Liver (tissue), 9 donors: ENCODE measurements around the gene DIP2C. TPM values are rescaled to one million over a fixed set of nuclear protein-coding genes. Genes with fewer than 3 reads are reported as not detected.

Experiments
- DNase-seq: peaks from one replicate; pipeline ENCODE4 v3.0.0-alpha.2; 2017; ENCODE audit warnings: low spot score
- H3K27ac ChIP-seq, 2 donors: one replicate each; pipeline ENCODE4 v1.7.0; 2013; ENCODE audit warnings: inconsistent platforms in 2 of 2, low read length in 2 of 2, control low read depth in 1 of 2, low read depth in 1 of 2, mild to moderate bottlenecking in 1 of 2
- H3K27me3 ChIP-seq, 4 donors: one replicate each; pipeline versions ENCODE4 v1.6.1 to v1.7.0; 2013; ENCODE audit warnings: low read length in 3 of 4, inconsistent platforms in 1 of 4, mild to moderate bottlenecking in 1 of 4, moderate library complexity in 1 of 4; ENCODE audit not compliant: control insufficient read depth in 4 of 4, insufficient read depth in 4 of 4
- H3K36me3 ChIP-seq, 4 donors: one replicate each; pipeline versions ENCODE4 v1.6.1 to v1.7.0; 2013; ENCODE audit warnings: low read length in 3 of 4, mild to moderate bottlenecking in 3 of 4, low read depth in 1 of 4, moderate library complexity in 1 of 4; ENCODE audit not compliant: control insufficient read depth in 4 of 4, insufficient read depth in 3 of 4
- H3K4me1 ChIP-seq, 4 donors: one replicate each; pipeline versions ENCODE4 v1.6.1 to v1.7.0; 2013; ENCODE audit warnings: low read length in 3 of 4, mild to moderate bottlenecking in 3 of 4, moderate library complexity in 1 of 4; ENCODE audit not compliant: control insufficient read depth in 4 of 4, insufficient read depth in 4 of 4
- H3K4me3 ChIP-seq, 3 donors: one replicate each; pipeline versions ENCODE4 v1.6.1 to v1.7.0; 2013; ENCODE audit warnings: low read length in 3 of 3, control low read depth in 1 of 3, low read depth in 1 of 3, mild to moderate bottlenecking in 1 of 3
- H3K9ac ChIP-seq, 2 donors: one replicate each; pipeline ENCODE4 v1.7.0; 2013; ENCODE audit warnings: low read length in 2 of 2, mild to moderate bottlenecking in 2 of 2, moderate library complexity in 2 of 2, control low read depth in 1 of 2, low read depth in 1 of 2
- H3K9me3 ChIP-seq, 4 donors: one replicate each; pipeline versions ENCODE4 v1.6.1 to v1.7.0; 2013; ENCODE audit warnings: low read length in 3 of 4; ENCODE audit not compliant: control insufficient read depth in 4 of 4
- EGR1 ChIP-seq, 2 donors: IDR thresholded peaks; 2 replicates each; pipeline ENCODE4 v1.6.1; 2016 to 2018; ENCODE audit warnings: antibody characterized with exemption in 2 of 2, low read depth in 2 of 2
- FOXA1 ChIP-seq: IDR thresholded peaks from 2 replicates; pipeline ENCODE4 v1.6.1; 2016; ENCODE audit warnings: antibody characterized with exemption
- FOXA2 ChIP-seq: IDR thresholded peaks from 2 replicates; pipeline ENCODE4 v1.6.1; 2016; ENCODE audit warnings: antibody characterized with exemption
- GABPA ChIP-seq, 2 donors: IDR thresholded peaks in 1 of 2; conservative IDR thresholded peaks in 1 of 2; 2 replicates each; pipeline ENCODE4 v1.6.1; 2016; ENCODE audit warnings: antibody characterized with exemption in 2 of 2, mild to moderate bottlenecking in 1 of 2, moderate library complexity in 1 of 2
- HNF4A ChIP-seq, 2 donors: conservative IDR thresholded peaks; 2 replicates each; pipeline ENCODE4 v1.6.1; 2016; ENCODE audit warnings: antibody characterized with exemption in 2 of 2, mild to moderate bottlenecking in 2 of 2
- HNF4G ChIP-seq: IDR thresholded peaks from 2 replicates; pipeline ENCODE4 v1.6.1; 2016; ENCODE audit warnings: antibody characterized with exemption
- JUND ChIP-seq, 2 donors: IDR thresholded peaks; 2 replicates each; pipeline ENCODE4 v1.6.1; 2016; ENCODE audit warnings: antibody characterized with exemption in 2 of 2
- NR2F2 ChIP-seq: IDR thresholded peaks from 2 replicates; pipeline ENCODE4 v1.6.1; 2016; ENCODE audit warnings: antibody characterized with exemption
- RAD21 ChIP-seq, 2 donors: IDR thresholded peaks; 2 replicates each; pipeline ENCODE4 v1.6.1; 2016; ENCODE audit warnings: antibody characterized with exemption in 2 of 2, mild to moderate bottlenecking in 2 of 2
- RXRA ChIP-seq, 2 donors: IDR thresholded peaks; 2 replicates each; pipeline ENCODE4 v1.6.1; 2017 to 2018; ENCODE audit warnings: antibody characterized with exemption in 2 of 2, mild to moderate bottlenecking in 1 of 2
- SP1 ChIP-seq: IDR thresholded peaks from 2 replicates; pipeline ENCODE4 v1.6.1; 2018; ENCODE audit warnings: antibody characterized with exemption, mild to moderate bottlenecking
- TAF1 ChIP-seq: conservative IDR thresholded peaks from 2 replicates; pipeline ENCODE4 v1.6.1; 2016; ENCODE audit warnings: antibody characterized with exemption, mild to moderate bottlenecking
- YY1 ChIP-seq: IDR thresholded peaks from 2 replicates; pipeline ENCODE4 v1.6.1; 2016; ENCODE audit warnings: antibody characterized with exemption, mild to moderate bottlenecking
- WGBS: extraction: QIAGEN DNeasy Blood & Tissue Kit; methylation state at CpG from one replicate; pipeline ENCODE4 v1.1.7; 2013; 5-methylcytosine and 5-hydroxymethylcytosine counted together
- polyA plus RNA-seq, 2 donors: library from polyadenylated mRNA; stranded (reverse) in 1 of 2; unstranded in 1 of 2; fragments of 200-250 nt in 1 of 2; fragments of >200 nt in 1 of 2; fragmentation: Nextera tagmentation in 1 of 2; extraction: Ambion mirVana in 1 of 2; gene quantifications; one replicate each; pipeline versions ENCODE4 v1.2.1 to v1.2.3, GENCODE V29; 2013 to 2015
- total RNA-seq, 2 donors: library from RNA; depleted of rRNA; stranded (reverse); fragments of >200 nt; gene quantifications; one replicate each; pipeline ENCODE4 v1.2.3, GENCODE V29; 2014
- TF ChIP-seq, protein P1 (sequence below): IDR thresholded peaks from 2 replicates; pipeline ENCODE4 v1.6.1; 2016; ENCODE audit warnings: antibody characterized with exemption
- TF ChIP-seq, protein P2 (sequence below): IDR thresholded peaks from 2 replicates; pipeline ENCODE4 v1.6.1; 2016; ENCODE audit warnings: antibody characterized with exemption, mild to moderate bottlenecking
- TF ChIP-seq, protein P3 (sequence below): IDR thresholded peaks from 2 replicates; pipeline ENCODE4 v1.6.1; 2016; ENCODE audit warnings: antibody characterized with exemption
- TF ChIP-seq, protein P4 (sequence below): fragments of 150-350 bp; IDR thresholded peaks from 2 replicates; pipeline ENCODE4 v1.5.1; 2017; ENCODE audit warnings: improper control_type of control experiment, low read depth, low read length; ENCODE audit not compliant: missing input control
- TF ChIP-seq, protein P5 (sequence below): IDR thresholded peaks from 2 replicates; pipeline ENCODE4 v1.6.1; 2016; ENCODE audit warnings: antibody characterized with exemption
- donor health status: healthy.
- donor health status: healthy.
- donor health status: healthy.
- donor health status: healthy.
- donor health status: healthy.

Gene DIP2C
- total and polyA plus RNA-seq, 4 donors = 4.2 to 12.2 (median 5.7) TPM

DNA sequence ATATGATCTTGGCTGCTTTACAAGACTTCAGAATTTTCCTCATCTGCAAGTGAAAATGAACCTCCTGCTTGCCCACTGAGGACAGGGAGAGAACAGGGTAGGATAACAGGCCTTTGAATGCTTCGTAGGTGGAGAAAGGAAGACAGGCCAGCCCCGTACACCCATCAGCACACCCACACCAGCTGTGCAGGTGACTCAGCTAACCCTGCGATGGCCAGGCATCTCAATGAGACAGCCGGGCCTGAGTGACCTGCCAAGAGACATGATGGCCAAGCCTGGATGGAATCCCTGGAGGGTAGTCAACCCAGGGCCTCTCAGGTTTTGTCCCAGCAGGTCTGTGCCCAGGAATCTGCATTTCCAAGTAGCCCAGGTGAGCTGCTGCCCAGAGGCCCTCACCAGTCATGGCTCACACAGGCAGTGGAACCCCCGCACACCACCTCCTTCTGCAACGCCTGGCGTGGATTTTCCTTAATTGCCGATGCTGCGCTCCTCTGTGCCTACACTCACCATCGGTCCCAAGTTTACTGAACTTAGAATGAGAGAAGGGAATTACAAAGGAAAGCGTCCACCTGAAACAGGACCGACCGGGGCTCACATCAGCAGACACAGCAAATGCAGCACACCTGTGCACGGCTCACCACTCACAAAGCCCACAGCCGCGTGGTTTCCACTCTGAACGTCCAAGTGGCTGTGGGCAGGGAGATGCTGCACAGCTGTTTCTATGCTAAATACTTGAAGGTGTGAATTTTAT, 163.7 kb downstream of the DIP2C start:
- no peak for TF ChIP-seq NR2F2
- no peak for TF ChIP-seq FOXA2
- TF ChIP-seq HNF4A (conservative IDR thresholded peaks at IDR 0.05) = no peak
- no peak for TF ChIP-seq SP1
- TF ChIP-seq EGR1 (IDR thresholded peaks at IDR 0.05; ENCODE audit: low read depth in 2 of 2) = no peak
- TF ChIP-seq, protein P1, sequence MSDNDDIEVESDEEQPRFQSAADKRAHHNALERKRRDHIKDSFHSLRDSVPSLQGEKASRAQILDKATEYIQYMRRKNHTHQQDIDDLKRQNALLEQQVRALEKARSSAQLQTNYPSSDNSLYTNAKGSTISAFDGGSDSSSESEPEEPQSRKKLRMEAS = no peak
- no peak for TF ChIP-seq YY1
- no peak for TF ChIP-seq GABPA (IDR thresholded peaks at IDR 0.05 in 1 of 2, conservative IDR thresholded peaks at IDR 0.05 in 1 of 2)
- TF ChIP-seq, protein P2, sequence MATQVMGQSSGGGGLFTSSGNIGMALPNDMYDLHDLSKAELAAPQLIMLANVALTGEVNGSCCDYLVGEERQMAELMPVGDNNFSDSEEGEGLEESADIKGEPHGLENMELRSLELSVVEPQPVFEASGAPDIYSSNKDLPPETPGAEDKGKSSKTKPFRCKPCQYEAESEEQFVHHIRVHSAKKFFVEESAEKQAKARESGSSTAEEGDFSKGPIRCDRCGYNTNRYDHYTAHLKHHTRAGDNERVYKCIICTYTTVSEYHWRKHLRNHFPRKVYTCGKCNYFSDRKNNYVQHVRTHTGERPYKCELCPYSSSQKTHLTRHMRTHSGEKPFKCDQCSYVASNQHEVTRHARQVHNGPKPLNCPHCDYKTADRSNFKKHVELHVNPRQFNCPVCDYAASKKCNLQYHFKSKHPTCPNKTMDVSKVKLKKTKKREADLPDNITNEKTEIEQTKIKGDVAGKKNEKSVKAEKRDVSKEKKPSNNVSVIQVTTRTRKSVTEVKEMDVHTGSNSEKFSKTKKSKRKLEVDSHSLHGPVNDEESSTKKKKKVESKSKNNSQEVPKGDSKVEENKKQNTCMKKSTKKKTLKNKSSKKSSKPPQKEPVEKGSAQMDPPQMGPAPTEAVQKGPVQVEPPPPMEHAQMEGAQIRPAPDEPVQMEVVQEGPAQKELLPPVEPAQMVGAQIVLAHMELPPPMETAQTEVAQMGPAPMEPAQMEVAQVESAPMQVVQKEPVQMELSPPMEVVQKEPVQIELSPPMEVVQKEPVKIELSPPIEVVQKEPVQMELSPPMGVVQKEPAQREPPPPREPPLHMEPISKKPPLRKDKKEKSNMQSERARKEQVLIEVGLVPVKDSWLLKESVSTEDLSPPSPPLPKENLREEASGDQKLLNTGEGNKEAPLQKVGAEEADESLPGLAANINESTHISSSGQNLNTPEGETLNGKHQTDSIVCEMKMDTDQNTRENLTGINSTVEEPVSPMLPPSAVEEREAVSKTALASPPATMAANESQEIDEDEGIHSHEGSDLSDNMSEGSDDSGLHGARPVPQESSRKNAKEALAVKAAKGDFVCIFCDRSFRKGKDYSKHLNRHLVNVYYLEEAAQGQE = no peak
- TF ChIP-seq FOXA1 = no peak
- TF ChIP-seq RXRA (IDR thresholded peaks at IDR 0.05) = no peak
- TF ChIP-seq RAD21 (IDR thresholded peaks at IDR 0.05) = no peak
- TF ChIP-seq TAF1 = no peak
- TF ChIP-seq, protein P3, sequence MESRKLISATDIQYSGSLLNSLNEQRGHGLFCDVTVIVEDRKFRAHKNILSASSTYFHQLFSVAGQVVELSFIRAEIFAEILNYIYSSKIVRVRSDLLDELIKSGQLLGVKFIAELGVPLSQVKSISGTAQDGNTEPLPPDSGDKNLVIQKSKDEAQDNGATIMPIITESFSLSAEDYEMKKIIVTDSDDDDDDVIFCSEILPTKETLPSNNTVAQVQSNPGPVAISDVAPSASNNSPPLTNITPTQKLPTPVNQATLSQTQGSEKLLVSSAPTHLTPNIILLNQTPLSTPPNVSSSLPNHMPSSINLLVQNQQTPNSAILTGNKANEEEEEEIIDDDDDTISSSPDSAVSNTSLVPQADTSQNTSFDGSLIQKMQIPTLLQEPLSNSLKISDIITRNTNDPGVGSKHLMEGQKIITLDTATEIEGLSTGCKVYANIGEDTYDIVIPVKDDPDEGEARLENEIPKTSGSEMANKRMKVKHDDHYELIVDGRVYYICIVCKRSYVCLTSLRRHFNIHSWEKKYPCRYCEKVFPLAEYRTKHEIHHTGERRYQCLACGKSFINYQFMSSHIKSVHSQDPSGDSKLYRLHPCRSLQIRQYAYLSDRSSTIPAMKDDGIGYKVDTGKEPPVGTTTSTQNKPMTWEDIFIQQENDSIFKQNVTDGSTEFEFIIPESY = no peak
- TF ChIP-seq, protein P4, sequence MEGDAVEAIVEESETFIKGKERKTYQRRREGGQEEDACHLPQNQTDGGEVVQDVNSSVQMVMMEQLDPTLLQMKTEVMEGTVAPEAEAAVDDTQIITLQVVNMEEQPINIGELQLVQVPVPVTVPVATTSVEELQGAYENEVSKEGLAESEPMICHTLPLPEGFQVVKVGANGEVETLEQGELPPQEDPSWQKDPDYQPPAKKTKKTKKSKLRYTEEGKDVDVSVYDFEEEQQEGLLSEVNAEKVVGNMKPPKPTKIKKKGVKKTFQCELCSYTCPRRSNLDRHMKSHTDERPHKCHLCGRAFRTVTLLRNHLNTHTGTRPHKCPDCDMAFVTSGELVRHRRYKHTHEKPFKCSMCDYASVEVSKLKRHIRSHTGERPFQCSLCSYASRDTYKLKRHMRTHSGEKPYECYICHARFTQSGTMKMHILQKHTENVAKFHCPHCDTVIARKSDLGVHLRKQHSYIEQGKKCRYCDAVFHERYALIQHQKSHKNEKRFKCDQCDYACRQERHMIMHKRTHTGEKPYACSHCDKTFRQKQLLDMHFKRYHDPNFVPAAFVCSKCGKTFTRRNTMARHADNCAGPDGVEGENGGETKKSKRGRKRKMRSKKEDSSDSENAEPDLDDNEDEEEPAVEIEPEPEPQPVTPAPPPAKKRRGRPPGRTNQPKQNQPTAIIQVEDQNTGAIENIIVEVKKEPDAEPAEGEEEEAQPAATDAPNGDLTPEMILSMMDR = no peak
- TF ChIP-seq, protein P5, sequence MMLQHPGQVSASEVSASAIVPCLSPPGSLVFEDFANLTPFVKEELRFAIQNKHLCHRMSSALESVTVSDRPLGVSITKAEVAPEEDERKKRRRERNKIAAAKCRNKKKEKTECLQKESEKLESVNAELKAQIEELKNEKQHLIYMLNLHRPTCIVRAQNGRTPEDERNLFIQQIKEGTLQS = no peak
- no peak for TF ChIP-seq HNF4G
- no peak for TF ChIP-seq JUND (IDR thresholded peaks at IDR 0.05)

More for the DNA sequence above, 163.7 kb downstream of the DIP2C start:
- Histone ChIP-seq H3K27ac (no peak overlapping the region), H3K9me3 (no peaks in the 10 kb centered on the region), H3K4me3 (no peak overlapping the region), H3K9ac (no peak overlapping the region), H3K36me3 (no peaks in the 10 kb centered on the region), H3K27me3 (no peaks in the 10 kb centered on the region), H3K4me1 (no peaks in the 10 kb centered on the region)
- no peak for DNase-seq
- 95% methylated on average over 17 of the region's 17 CpGs for WGBS
